GM23338 (cell line): ENCODE measurements around the gene MSANTD7. TPM values are rescaled to one million over a fixed set of nuclear protein-coding genes. Genes with fewer than 3 reads are reported as not detected.

ENCODE experiments used
- ATAC-seq: fragments of 200-7000 bp; cut with Tn5 transposase; 3 replicates; pipeline ENCODE4 v1.9.1; 2020
- DNase-seq: peaks from one replicate; pipeline ENCODE4 v3.0.0-alpha.2; 2015; ENCODE audit warnings: low spot score
- H2AFZ ChIP-seq: fragments of 200-600 bp; sonication (generic); 2 replicates; pipeline ENCODE4 v1.8.0; 2016; ENCODE audit warnings: antibody characterized with exemption, mild to moderate bottlenecking, moderate library complexity
- H3F3A ChIP-seq: fragments of 200-600 bp; sonication (generic); replicated peaks from 2 replicates; pipeline ENCODE4 v1.8.0; 2017; ENCODE audit warnings: antibody characterized with exemption, mixed run types, low read depth
- H3K27ac ChIP-seq: fragments of 200-600 bp; sonication (generic); 2 replicates; pipeline ENCODE4 v1.6.1; 2016; ENCODE audit warnings: low read depth
- H3K27me3 ChIP-seq: fragments of 200-600 bp; sonication (generic); 2 replicates; pipeline ENCODE4 v1.8.0; 2016; ENCODE audit warnings: mild to moderate bottlenecking, mixed run types, moderate library complexity; ENCODE audit not compliant: insufficient read depth
- H3K36me3 ChIP-seq: fragments of 200-600 bp; sonication (generic); 2 replicates; pipeline ENCODE4 v1.8.0; 2016; ENCODE audit warnings: mild to moderate bottlenecking; ENCODE audit not compliant: insufficient read depth
- H3K4me1 ChIP-seq: fragments of 200-600 bp; sonication (generic); 2 replicates; pipeline ENCODE4 v1.8.0; 2016; ENCODE audit warnings: mild to moderate bottlenecking, moderate library complexity; ENCODE audit not compliant: insufficient read depth
- H3K4me2 ChIP-seq: fragments of 200-600 bp; sonication (generic); 2 replicates; pipeline ENCODE4 v1.7.1; 2017; ENCODE audit warnings: mixed run types
- H3K4me3 ChIP-seq: fragments of 200-600 bp; sonication (generic); 2 replicates; pipeline ENCODE4 v1.6.1; 2016; ENCODE audit warnings: mixed run types
- H3K79me2 ChIP-seq: fragments of 200-600 bp; sonication (generic); replicated peaks from 2 replicates; pipeline ENCODE4 v1.8.0; 2017; ENCODE audit warnings: mild to moderate bottlenecking; ENCODE audit not compliant: insufficient read depth
- H3K9me2 ChIP-seq: fragments of 200-600 bp; sonication (generic); 2 replicates; pipeline ENCODE4 v1.8.0; 2017; ENCODE audit not compliant: insufficient read depth
- H4K20me1 ChIP-seq: fragments of 200-600 bp; sonication (generic); replicated peaks from 2 replicates; pipeline ENCODE4 v1.8.0; 2017; ENCODE audit warnings: mild to moderate bottlenecking; ENCODE audit not compliant: insufficient read depth
- H3K27ac Mint-ChIP-seq: 2 replicates; pipeline ENCODE4 v1.8.0; 2020; ENCODE audit warnings: inconsistent platforms, mild to moderate bottlenecking, moderate library complexity, mixed read lengths
- H3K27me3 Mint-ChIP-seq: 3 replicates; pipeline ENCODE4 v1.8.0; 2022; ENCODE audit warnings: low read depth, mild to moderate bottlenecking, moderate library complexity, mixed read lengths, inconsistent platforms; ENCODE audit not compliant: insufficient read depth, poor library complexity
- H3K36me3 Mint-ChIP-seq: 3 replicates; pipeline ENCODE4 v1.8.0; 2021; ENCODE audit warnings: low read depth, mild to moderate bottlenecking, inconsistent platforms, moderate library complexity, mixed read lengths
- H3K4me1 Mint-ChIP-seq: 3 replicates; pipeline ENCODE4 v1.8.0; 2020; ENCODE audit warnings: mild to moderate bottlenecking, inconsistent platforms, mixed read lengths
- H3K4me3 Mint-ChIP-seq: 3 replicates; pipeline ENCODE4 v1.8.0; 2021; ENCODE audit warnings: moderate library complexity, mild to moderate bottlenecking, inconsistent platforms, mixed read lengths
- H3K9me3 Mint-ChIP-seq: 3 replicates; pipeline ENCODE4 v1.8.0; 2020; ENCODE audit warnings: moderate library complexity, mild to moderate bottlenecking, inconsistent platforms, mixed read lengths
- STAT1 ChIP-seq: IDR thresholded peaks from one replicate; pipeline ENCODE4 v1.6.1; 2016; ENCODE audit warnings: antibody characterized with exemption; ENCODE audit not compliant: unreplicated experiment
- ZNF114 ChIP-seq: fragments of 250-450 bp; sonication (Bioruptor Pico); IDR thresholded peaks from 2 replicates; pipeline ENCODE4 v1.5.0; 2020; ENCODE audit warnings: mild to moderate bottlenecking, moderate library complexity
- polyA plus RNA-seq: library from polyadenylated mRNA; unstranded; fragments of >200 nt; fragmentation: Nextera tagmentation; extraction: Ambion mirVana; gene quantifications from 2 replicates; pipeline ENCODE4 v1.2.1, GENCODE V29; 2016
- total RNA-seq: library from RNA; depleted of rRNA; stranded (reverse); fragments of >200 nt; shearing (Covaris generic); gene quantifications from 2 replicates; pipeline ENCODE4 v1.2.3, GENCODE V29; 2014
- TF ChIP-seq, protein P1 (sequence below): fragments of 250-450 bp; sonication (Bioruptor Pico); IDR thresholded peaks from 2 replicates; pipeline ENCODE4 v1.5.0; 2020; ENCODE audit warnings: mild to moderate bottlenecking, moderate library complexity
- TF ChIP-seq, protein P2 (sequence below): IDR thresholded peaks from 2 replicates; pipeline ENCODE4 v1.6.1; 2016; ENCODE audit warnings: antibody characterized with exemption

MSANTD7 gene
- total and polyA plus RNA-seq, 2 experiments from 2014 or later, result 5.3 to 19.8 TPM

DNA sequence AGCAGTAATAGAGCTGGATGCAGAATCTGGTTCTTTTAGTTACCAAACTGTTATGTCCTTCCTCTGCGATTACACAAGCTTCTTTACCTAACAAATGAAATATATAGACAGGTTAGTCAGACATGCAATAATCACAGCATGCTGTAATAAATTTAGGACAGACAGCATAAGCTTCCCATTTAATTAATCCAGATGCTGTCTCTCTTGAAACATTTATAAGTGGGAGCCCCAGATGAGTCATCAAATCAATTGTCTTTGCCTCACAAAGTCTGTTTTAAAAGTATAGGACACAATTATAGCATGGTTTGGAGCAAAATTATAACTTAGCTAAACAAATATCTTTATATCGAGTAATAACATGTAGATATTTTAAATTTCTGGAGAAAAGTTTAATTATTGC, 1.9 kb upstream of the MSANTD7 start (continued):
- TF ChIP-seq, protein P1, sequence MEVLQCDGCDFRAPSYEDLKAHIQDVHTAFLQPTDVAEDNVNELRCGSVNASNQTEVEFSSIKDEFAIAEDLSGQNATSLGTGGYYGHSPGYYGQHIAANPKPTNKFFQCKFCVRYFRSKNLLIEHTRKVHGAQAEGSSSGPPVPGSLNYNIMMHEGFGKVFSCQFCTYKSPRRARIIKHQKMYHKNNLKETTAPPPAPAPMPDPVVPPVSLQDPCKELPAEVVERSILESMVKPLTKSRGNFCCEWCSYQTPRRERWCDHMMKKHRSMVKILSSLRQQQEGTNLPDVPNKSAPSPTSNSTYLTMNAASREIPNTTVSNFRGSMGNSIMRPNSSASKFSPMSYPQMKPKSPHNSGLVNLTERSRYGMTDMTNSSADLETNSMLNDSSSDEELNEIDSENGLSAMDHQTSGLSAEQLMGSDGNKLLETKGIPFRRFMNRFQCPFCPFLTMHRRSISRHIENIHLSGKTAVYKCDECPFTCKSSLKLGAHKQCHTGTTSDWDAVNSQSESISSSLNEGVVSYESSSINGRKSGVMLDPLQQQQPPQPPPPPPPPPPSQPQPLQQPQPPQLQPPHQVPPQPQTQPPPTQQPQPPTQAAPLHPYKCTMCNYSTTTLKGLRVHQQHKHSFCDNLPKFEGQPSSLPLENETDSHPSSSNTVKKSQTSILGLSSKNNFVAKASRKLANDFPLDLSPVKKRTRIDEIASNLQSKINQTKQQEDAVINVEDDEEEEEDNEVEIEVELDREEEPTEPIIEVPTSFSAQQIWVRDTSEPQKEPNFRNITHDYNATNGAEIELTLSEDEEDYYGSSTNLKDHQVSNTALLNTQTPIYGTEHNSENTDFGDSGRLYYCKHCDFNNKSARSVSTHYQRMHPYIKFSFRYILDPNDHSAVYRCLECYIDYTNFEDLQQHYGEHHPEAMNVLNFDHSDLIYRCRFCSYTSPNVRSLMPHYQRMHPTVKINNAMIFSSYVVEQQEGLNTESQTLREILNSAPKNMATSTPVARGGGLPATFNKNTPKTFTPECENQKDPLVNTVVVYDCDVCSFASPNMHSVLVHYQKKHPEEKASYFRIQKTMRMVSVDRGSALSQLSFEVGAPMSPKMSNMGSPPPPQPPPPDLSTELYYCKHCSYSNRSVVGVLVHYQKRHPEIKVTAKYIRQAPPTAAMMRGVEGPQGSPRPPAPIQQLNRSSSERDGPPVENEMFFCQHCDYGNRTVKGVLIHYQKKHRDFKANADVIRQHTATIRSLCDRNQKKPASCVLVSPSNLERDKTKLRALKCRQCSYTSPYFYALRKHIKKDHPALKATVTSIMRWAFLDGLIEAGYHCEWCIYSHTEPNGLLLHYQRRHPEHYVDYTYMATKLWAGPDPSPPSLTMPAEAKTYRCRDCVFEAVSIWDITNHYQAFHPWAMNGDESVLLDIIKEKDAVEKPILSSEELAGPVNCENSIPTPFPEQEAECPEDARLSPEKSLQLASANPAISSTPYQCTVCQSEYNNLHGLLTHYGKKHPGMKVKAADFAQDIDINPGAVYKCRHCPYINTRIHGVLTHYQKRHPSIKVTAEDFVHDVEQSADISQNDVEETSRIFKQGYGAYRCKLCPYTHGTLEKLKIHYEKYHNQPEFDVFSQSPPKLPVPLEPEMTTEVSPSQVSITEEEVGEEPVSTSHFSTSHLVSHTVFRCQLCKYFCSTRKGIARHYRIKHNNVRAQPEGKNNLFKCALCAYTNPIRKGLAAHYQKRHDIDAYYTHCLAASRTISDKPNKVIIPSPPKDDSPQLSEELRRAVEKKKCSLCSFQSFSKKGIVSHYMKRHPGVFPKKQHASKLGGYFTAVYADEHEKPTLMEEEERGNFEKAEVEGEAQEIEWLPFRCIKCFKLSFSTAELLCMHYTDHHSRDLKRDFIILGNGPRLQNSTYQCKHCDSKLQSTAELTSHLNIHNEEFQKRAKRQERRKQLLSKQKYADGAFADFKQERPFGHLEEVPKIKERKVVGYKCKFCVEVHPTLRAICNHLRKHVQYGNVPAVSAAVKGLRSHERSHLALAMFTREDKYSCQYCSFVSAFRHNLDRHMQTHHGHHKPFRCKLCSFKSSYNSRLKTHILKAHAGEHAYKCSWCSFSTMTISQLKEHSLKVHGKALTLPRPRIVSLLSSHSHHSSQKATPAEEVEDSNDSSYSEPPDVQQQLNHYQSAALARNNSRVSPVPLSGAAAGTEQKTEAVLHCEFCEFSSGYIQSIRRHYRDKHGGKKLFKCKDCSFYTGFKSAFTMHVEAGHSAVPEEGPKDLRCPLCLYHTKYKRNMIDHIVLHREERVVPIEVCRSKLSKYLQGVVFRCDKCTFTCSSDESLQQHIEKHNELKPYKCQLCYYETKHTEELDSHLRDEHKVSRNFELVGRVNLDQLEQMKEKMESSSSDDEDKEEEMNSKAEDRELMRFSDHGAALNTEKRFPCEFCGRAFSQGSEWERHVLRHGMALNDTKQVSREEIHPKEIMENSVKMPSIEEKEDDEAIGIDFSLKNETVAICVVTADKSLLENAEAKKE, result no peak
- no peak for TF ChIP-seq ZNF114 (CRISPR knock-in tag)

DNA sequence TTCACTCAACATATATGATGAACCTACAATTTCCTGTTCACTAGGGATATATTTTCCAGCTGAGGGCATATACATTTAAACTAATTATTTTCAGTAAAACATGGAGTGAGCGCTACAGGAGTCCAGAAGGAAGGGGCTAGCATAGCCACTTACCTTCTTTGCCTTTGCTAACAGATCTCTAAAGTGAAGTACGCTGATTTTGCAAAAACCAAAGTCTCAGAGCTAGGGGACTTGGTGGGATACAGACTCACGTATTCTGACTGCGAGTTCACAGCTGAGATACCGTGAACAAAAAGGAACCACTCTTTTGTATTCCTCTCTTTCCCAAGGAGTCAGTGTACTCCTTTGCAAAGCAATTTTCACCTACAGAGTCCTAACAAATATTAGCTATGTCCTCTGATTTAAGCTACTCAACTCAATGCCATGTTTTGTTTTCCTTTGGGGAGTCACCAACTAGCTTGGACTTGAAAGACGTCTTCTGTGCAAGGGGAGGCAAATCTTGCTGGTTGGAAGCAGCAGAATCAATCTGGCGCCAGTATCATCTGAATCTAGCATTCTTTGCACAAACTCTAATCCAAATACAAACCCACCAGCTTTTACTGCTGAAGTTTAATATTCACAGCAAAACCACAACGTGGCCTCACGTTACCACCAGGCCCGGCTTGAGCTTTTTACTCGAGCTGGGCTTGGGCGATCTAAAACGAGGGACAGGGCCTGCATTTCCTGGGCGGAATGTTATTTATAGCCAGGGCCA, 926 bp upstream of the MSANTD7 start:
- ATAC-seq (no peak), DNase-seq (peak; percentile 16)
- Mint-ChIP-seq H3K4me3 (peak overlapping the region; percentile 95), H3K27ac (peak overlapping the region; percentile 96), H3K36me3 (peaks cover 27% of the 10 kb centered on the region), H3K9me3 (no peaks in the 10 kb centered on the region; the same call in 2 of the 3 replicates), H3K27me3 (peaks cover 6% of the 10 kb centered on the region), H3K4me1 (peaks cover 16% of the 10 kb centered on the region)
- H3K4me2 ChIP-seq, result peak overlapping the region; percentile 87
- H3F3A ChIP-seq, result no peaks in the 10 kb centered on the region
- TF ChIP-seq, protein P2, sequence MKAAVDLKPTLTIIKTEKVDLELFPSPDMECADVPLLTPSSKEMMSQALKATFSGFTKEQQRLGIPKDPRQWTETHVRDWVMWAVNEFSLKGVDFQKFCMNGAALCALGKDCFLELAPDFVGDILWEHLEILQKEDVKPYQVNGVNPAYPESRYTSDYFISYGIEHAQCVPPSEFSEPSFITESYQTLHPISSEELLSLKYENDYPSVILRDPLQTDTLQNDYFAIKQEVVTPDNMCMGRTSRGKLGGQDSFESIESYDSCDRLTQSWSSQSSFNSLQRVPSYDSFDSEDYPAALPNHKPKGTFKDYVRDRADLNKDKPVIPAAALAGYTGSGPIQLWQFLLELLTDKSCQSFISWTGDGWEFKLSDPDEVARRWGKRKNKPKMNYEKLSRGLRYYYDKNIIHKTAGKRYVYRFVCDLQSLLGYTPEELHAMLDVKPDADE, result peak; percentile 3; the same call in 1 of the 2 replicates
- no peak for TF ChIP-seq STAT1
- H3K79me2 ChIP-seq, result peaks cover 35% of the 10 kb centered on the region
- peak overlapping the region; percentile 95 for H3K27ac ChIP-seq
- H3K27me3 ChIP-seq, result no peaks in the 10 kb centered on the region
- H4K20me1 ChIP-seq, result peaks cover 5% of the 10 kb centered on the region; the same call in 1 of the 2 replicates
- peak overlapping the region; percentile 97 for H3K4me3 ChIP-seq
- peak overlapping the region; percentile 80 for H2AFZ ChIP-seq
- H3K36me3 ChIP-seq, result peaks cover 21% of the 10 kb centered on the region
- H3K9me2 ChIP-seq, result no peaks in the 10 kb centered on the region
- peaks cover 7% of the 10 kb centered on the region for H3K4me1 ChIP-seq
